ENCODE data around the gene TALDO1. TPM values are rescaled to one million over a fixed set of nuclear protein-coding genes. Genes with fewer than 3 reads are reported as not detected.

Gene TALDO1
- total and polyA plus RNA-seq, 2 donors (not counting 3 experiments of a cell fraction or from before 2014, with no cell fraction given): 211 to 294 TPM

DNA sequence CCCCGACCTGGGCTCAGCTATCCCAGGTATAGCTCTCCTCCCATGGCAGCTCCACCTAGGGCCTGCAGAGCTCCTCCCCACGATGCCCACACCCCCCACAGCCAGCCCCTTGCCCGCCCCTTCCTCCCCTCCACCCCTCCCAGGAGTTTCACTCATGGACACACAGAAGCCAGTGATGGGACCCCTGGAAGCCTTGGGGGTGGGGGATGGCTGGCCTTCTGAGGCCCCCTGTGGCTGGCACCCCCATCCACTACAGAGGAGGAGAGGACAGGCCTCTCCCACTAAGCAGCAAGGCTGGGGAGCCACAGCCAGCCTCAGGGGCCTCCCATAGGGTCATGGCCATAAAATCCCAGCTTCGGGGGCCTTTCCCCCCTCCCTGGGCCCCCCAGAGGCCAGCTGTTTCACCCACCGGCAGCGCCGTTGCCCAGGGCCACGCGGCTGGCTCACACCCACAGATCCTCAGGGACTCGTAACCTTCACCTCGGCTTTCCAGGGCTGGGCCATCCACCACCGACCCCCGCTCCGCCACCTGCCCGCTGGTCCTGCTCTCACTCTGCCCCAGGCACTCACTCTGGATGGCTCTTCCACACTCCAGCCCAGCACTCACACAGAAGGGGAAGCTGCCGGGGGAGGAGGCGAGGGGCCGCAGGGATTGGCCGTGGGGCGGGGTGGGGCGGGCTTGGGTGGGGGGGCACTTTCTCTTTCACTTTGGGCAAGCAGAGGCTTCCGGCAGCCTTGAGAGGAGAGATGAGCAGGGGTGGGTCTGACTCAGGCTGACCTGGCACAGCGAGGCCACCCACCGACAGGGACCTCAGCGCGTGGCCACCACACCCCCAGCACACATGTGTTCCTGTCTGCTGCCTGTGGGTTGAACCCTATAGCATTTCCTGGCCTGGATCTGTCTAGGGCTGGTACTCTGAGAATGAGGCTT, 48.6 kb downstream of the TALDO1 start:
- no TSS peak for BruUV-seq (replicated peaks)
- dilution Hi-C loops (cut with MboI; ENCODE audit: extremely low pct_ligation_motif_present, low sequenced_read_pairs): no loop called here
- H3K9me3 ChIP-seq (replicated peaks; ENCODE audit: control insufficient read depth, insufficient read depth, low read length): no peaks in the 10 kb centered on the region
- no peak for TF ChIP-seq JUN (IDR thresholded peaks at IDR 0.05; ENCODE audit: borderline replicate concordance, insufficient read depth, insufficient read length, low read depth)
- peak; percentile 19 for TF ChIP-seq MYC (IDR thresholded peaks at IDR 0.05; ENCODE audit: low read depth, low read length)
- TF ChIP-seq FOS (IDR thresholded peaks at IDR 0.05; ENCODE audit: borderline replicate concordance, insufficient read depth, low read length): no peak
- TF ChIP-seq, protein P1, sequence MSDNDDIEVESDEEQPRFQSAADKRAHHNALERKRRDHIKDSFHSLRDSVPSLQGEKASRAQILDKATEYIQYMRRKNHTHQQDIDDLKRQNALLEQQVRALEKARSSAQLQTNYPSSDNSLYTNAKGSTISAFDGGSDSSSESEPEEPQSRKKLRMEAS (IDR thresholded peaks at IDR 0.05; ENCODE audit: insufficient read depth, insufficient read length): peak; percentile 8
- H3K36me3 ChIP-seq (ENCODE audit: control insufficient read depth in 2 of 2, extremely low read depth in 1 of 2, insufficient read depth in 2 of 2, low read length in 2 of 2): peaks cover 0 to 5% of the 10 kb centered on the region in 2 experiments
- CTCF ChIA-PET: interaction anchor here (2.0 to 2.1 kb wide), 2 partner anchors 10 to 12 kb away, joined by 9 read pairs; no protein-coding TSS in a partner anchor
- peak; percentile 53 for DNase-seq (ENCODE audit: low read depth, low spot score)
- POLR2A ChIA-PET: no interaction called here
- H4K20me1 ChIP-seq (replicated peaks; ENCODE audit: control insufficient read depth, extremely low read depth, insufficient read depth, low read length): no peaks in the 10 kb centered on the region
- peak overlapping the region; percentile 34 for H3K9ac ChIP-seq (replicated peaks; ENCODE audit: extremely low read depth, insufficient read depth, low read length)
- H3K4me3 ChIP-seq (replicated peaks in 1 of 3; ENCODE audit: insufficient read depth in 1 of 3, low read depth in 1 of 3, low read length in 3 of 3): peak overlapping the region in 2 of 3 experiments; percentile 28 to 33
- H2AFZ ChIP-seq (ENCODE audit: low read depth, low read length): peak overlapping the region; percentile 20
- peaks cover 14% of the 10 kb centered on the region for H3K4me1 ChIP-seq (ENCODE audit: control insufficient read depth, extremely low read depth, insufficient read depth, low read length)
- peaks cover 11% of the 10 kb centered on the region for H3K79me2 ChIP-seq (ENCODE audit: control insufficient read depth, insufficient read depth, low read length)
- no peaks in the 10 kb centered on the region for H3K9me1 ChIP-seq (replicated peaks; ENCODE audit: control insufficient read depth, extremely low read depth, insufficient read depth, low read length)
- peak; percentile 81 for FAIRE-seq
- intact Hi-C loops (cut with micrococcal nuclease): loop anchor here (2.0 kb wide), 1 partner anchor 13 kb away; no protein-coding TSS in a partner anchor
- H3K27ac ChIP-seq (ENCODE audit: insufficient read depth, low read depth, low read length): peak overlapping the region; percentile 39
- peak overlapping the region; percentile 54 for H3K4me2 ChIP-seq (ENCODE audit: insufficient read depth, low read length)
- no peaks in the 10 kb centered on the region for H3K27me3 ChIP-seq (ENCODE audit: control insufficient read depth in 2 of 2, insufficient read depth in 2 of 2, low read length in 2 of 2)

Measured in endothelial cell of umbilical vein (primary cell).